Measurements from ENCODE around the gene AMY2A. TPM values are rescaled to one million over a fixed set of nuclear protein-coding genes. Genes with fewer than 3 reads are reported as not detected.
"Not testable (repeated sequence)": the region's sequence is repeated elsewhere in the genome, so short reads cannot be mapped to it uniquely, and the experiment has no call there.

AMY2A gene
- total RNA-seq, 4 donors from 2014 or later = not detected

DNA sequence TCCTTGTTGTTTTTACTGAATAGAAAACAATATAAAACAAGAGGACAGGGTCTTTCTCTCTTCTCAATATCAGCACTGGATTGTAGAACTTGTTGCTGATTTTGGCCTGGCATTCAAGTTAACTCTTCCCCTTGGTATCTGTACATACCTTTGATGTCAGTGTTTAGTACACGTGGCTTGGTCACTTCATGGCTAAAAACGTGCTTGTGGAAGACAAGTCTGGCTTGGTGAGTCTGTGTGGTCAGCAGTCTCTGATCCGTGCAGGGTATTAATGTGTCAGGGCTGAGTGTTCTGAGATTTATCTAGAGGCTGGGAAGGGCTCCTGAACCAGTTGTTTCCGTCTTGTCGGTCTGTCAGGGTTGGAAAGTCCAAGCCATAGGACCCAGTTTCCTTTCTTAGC, 38.2 kb downstream of the AMY2A start, which contains the start of gene AMY1A:
AMY1A (plus strand) TSS at position 301 of the 400 bp plus-strand sequence. CDS start 571 bp downstream, outside the sequence.
- H3K4me1 ChIP-seq; DNase-seq; H3K4me3 ChIP-seq; intact Hi-C loops (cut with DNase I; ENCODE audit: low total_unique reads); H3K27ac ChIP-seq; H3K9me3 ChIP-seq; H3K36me3 ChIP-seq; H3K27me3 ChIP-seq; in situ Hi-C loops (cut with MboI; ENCODE audit: low pct_ligation_motif_present in 1 of 4, low pct_unique_long_range_greater_than_20kb in 1 of 4, low sequenced_read_pairs in 3 of 4): not testable (repeated sequence)
- no CpG with 5 or more reads among the region's 5 CpGs for WGBS, 2 donors (ENCODE audit: low coverage in 1 of 2)

Small RNA genes within 50 kb of the gene (small RNA-seq; reads per million reads assigned to genes)
- 0 reads per million in 4 donors for gene AC105272.1

Other genes starting within 250 kb of the AMY2A start
- 100 to 1,000 TPM in 1 of 4 donors, 10 to 100 TPM in 3; 40.4 to 172 (median 70.6) TPM for gene RNPC3, start 91.7 kb upstream of the AMY2A start, total RNA-seq
- 10 to 100 TPM; 11.1 to 34.3 (median 21.1) TPM for gene AMY2B, start 45.8 kb upstream of the AMY2A start, total RNA-seq
- gene AMY1A, start 38.3 kb downstream of the AMY2A start, total RNA-seq = not detected
- not detected for gene AMY1B, start 78.8 kb downstream of the AMY2A start, total RNA-seq
- gene AMY1C, start 132.5 kb downstream of the AMY2A start, total RNA-seq = not detected

Data from transverse colon (tissue), 4 donors.